OCI-LY3 (cell line): ENCODE measurements around the gene TAF8.

ENCODE experiments used
- H2AFZ ChIP-seq: fragments of 200-600, 300-600 bp; shearing (Covaris generic); 2 replicates; pipeline ENCODE4 v1.6.0; 2014; ENCODE audit warnings: antibody characterized with exemption, low read depth, low read length
- H3K27ac ChIP-seq: fragments of 200-600, 300-600 bp; sonication (generic); 2 replicates; pipeline ENCODE4 v1.5.1; 2014; ENCODE audit warnings: mild to moderate bottlenecking, low read length, moderate library complexity, mixed read lengths
- H3K27me3 ChIP-seq: fragments of 200-600, 300-600 bp; sonication (generic); 2 replicates; pipeline ENCODE4 v1.6.1; 2014; ENCODE audit warnings: low read depth, low read length, mixed read lengths
- H3K36me3 ChIP-seq: fragments of 200-600, 300-600 bp; sonication (generic); replicated peaks from 2 replicates; pipeline ENCODE3; 2014; ENCODE audit warnings: low read depth, low read length, mixed read lengths
- H3K4me1 ChIP-seq: fragments of 300-600, 200-600 bp; sonication (generic); 2 replicates; pipeline ENCODE4 v1.6.1; 2014; ENCODE audit warnings: low read length, mixed read lengths
- H3K4me2 ChIP-seq: fragments of 200-600, 300-600 bp; sonication (generic); 2 replicates; pipeline ENCODE4 v1.6.1; 2014; ENCODE audit warnings: low read length, mixed read lengths
- H3K4me3 ChIP-seq: fragments of 300-600, 200-600 bp; sonication (generic); 2 replicates; pipeline ENCODE4 v1.5.1; 2014; ENCODE audit warnings: antibody characterized with exemption, mild to moderate bottlenecking, low read length, moderate library complexity
- H3K79me2 ChIP-seq: fragments of 300-600, 200-600 bp; shearing (Covaris generic); 2 replicates; pipeline ENCODE4 v1.6.1; 2014; ENCODE audit warnings: mild to moderate bottlenecking, low read length, mixed read lengths
- H3K9ac ChIP-seq: fragments of 300-600, 200-600 bp; shearing (Covaris generic); 2 replicates; pipeline ENCODE4 v1.6.0; 2014; ENCODE audit warnings: mild to moderate bottlenecking, low read length, moderate library complexity
- H3K9me3 ChIP-seq: fragments of 200-600, 300-600 bp; shearing (Covaris generic); 2 replicates; pipeline ENCODE4 v1.6.1; 2014; ENCODE audit warnings: low read length, mixed read lengths; ENCODE audit not compliant: insufficient read depth
- H4K20me1 ChIP-seq: fragments of 200-600, 300-600 bp; sonication (generic); 2 replicates; pipeline ENCODE4 v1.6.1; 2016; ENCODE audit warnings: low read length, mixed read lengths; ENCODE audit not compliant: insufficient read depth
- CTCF ChIP-seq: fragments of 200-600, 300-600 bp; sonication (generic); IDR thresholded peaks from 2 replicates; pipeline ENCODE4 v1.5.1; 2014; ENCODE audit warnings: antibody characterized with exemption, low read length, low read depth
- EZH2phosphoT487 ChIP-seq: fragments of 200-600 bp; shearing (Covaris generic); IDR thresholded peaks from 2 replicates; pipeline ENCODE4 v1.6.1; 2018; ENCODE audit warnings: antibody characterized with exemption, mixed run types, low read depth

Gene TAF8

GRCh38 chr6:42013134-42013516, 37.2 kb upstream of the TAF8 start:
- no peaks in the 10 kb centered on the region for H4K20me1 ChIP-seq
- H2AFZ ChIP-seq, result no peak overlapping the region
- H3K4me1 ChIP-seq, result peaks cover 14% of the 10 kb centered on the region

DNA sequence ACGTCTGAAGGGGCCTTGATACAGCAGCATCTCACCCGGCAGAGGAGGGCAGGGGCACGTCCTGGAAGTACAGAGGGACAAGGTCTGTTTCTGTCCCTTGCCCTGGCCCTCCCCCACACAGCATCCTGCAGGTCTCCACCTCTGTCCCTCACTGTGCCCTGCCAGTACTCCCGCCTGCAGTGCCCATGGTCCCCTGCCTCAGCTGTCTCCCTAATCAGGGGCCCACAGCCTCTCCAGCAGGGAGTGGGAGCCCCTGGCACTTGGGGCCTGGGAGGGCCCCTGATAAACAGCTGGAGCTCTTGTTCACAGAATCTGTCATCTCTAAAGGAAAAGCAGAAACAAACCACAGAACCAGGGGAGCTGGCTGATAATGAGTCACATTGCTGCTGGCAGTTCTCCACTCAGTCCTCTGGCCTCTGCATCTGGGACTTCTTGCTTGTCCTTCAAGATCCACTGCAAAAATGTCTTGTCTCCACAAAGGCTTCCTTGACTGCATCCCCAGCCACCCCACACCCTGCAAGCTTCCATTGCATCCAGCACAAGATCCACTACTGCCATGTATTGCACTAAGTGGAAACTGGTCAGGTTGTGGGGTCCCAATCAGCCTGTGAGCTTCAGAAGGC, 33.2 kb upstream of the TAF8 start:
- no peaks in the 10 kb centered on the region for H4K20me1 ChIP-seq
- no peaks in the 10 kb centered on the region for H3K36me3 ChIP-seq
- no peak overlapping the region for H2AFZ ChIP-seq
- H3K79me2 ChIP-seq, result no peaks in the 10 kb centered on the region
- no peak overlapping the region for H3K4me3 ChIP-seq
- no peak overlapping the region for H3K9ac ChIP-seq
- H3K27ac ChIP-seq, result no peak overlapping the region
- H3K9me3 ChIP-seq, result no peaks in the 10 kb centered on the region
- TF ChIP-seq CTCF (no peak), EZH2phosphoT487 (no peak)
- H3K4me1 ChIP-seq, result peaks cover 6% of the 10 kb centered on the region; the same call in 1 of the 2 replicates
- no peaks in the 10 kb centered on the region for H3K27me3 ChIP-seq
- H3K4me2 ChIP-seq, result no peak overlapping the region

More at GRCh38 chr6:42013134-42013516, 37.2 kb upstream of the TAF8 start:
- H3K79me2 ChIP-seq, result no peaks in the 10 kb centered on the region
- no peak for TF ChIP-seq EZH2phosphoT487
- TF ChIP-seq CTCF, result no peak
- H3K36me3 ChIP-seq, result no peaks in the 10 kb centered on the region
- no peak overlapping the region for H3K27ac ChIP-seq
- no peaks in the 10 kb centered on the region for H3K27me3 ChIP-seq
- no peaks in the 10 kb centered on the region for H3K9me3 ChIP-seq
- H3K4me2 ChIP-seq, result no peak overlapping the region
- no peak overlapping the region for H3K9ac ChIP-seq
- no peak overlapping the region for H3K4me3 ChIP-seq

- no peaks in the 10 kb centered on the region for H3K79me2 ChIP-seq
- H3K27ac ChIP-seq, result no peak overlapping the region
- no peak overlapping the region for H3K9ac ChIP-seq
- no peak for TF ChIP-seq EZH2phosphoT487
- TF ChIP-seq CTCF, result no peak
- no peaks in the 10 kb centered on the region for H3K36me3 ChIP-seq
- H4K20me1 ChIP-seq, result no peaks in the 10 kb centered on the region
- H3K9me3 ChIP-seq, result no peaks in the 10 kb centered on the region
- no peak overlapping the region for H2AFZ ChIP-seq
- H3K4me1 ChIP-seq, result peaks cover 23% of the 10 kb centered on the region
- H3K4me3 ChIP-seq, result no peak overlapping the region
- no peaks in the 10 kb centered on the region for H3K27me3 ChIP-seq
- H3K4me2 ChIP-seq, result no peak overlapping the region
Measured at GRCh38 chr6:42020967-42021366, 29.4 kb upstream of the TAF8 start.

DNA sequence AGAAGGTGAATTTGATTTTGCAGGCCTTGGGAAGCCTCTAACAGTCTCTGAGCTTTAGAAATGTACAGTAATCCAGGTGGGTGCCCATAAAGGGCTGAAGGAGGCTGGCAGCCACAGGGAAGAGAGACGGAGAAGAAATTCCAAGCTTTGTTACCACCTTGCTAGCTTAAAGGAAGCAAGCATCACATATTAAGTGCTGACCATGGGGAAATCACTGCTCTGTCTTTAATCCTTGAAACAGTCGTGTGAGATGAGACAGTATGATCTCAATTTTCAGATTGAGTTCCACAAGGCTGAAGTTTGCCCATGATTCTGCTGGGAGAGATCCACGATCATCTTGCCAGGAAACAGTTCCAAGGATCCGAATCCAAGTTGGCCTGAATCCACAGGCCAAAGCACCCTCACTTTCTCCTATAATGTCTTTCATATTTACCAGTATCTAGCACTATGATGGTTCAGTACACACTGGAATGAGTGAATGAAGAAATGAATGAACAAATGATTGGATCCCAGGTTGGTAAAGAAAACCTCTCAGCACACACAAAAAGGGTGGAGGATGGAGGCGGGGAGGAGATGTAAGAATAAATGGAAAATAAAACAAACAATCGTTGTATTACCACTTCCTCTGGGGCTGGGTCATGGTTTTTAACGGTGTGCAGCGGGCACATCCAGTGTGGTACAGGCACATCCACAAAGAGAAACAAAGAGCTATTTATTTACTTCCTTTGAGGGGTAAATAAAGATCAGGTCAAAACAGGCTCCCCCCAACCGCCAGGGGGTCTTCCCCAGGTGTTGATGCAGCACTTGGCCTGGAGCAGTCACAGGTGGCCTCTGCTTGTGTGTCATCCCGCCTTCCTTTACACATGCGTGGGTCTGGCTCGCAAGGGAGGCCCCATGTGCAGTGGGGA, 28.2 kb upstream of the TAF8 start:
- H3K36me3 ChIP-seq, result no peaks in the 10 kb centered on the region
- H3K9ac ChIP-seq, result no peak overlapping the region
- TF ChIP-seq EZH2phosphoT487 (no peak), CTCF (no peak)
- H3K27me3 ChIP-seq, result no peaks in the 10 kb centered on the region
- H3K27ac ChIP-seq, result no peak overlapping the region
- H3K79me2 ChIP-seq, result no peaks in the 10 kb centered on the region
- peaks cover 24% of the 10 kb centered on the region for H3K4me1 ChIP-seq
- no peak overlapping the region for H3K4me2 ChIP-seq
- H4K20me1 ChIP-seq, result no peaks in the 10 kb centered on the region
- H2AFZ ChIP-seq, result no peak overlapping the region
- H3K9me3 ChIP-seq, result no peaks in the 10 kb centered on the region
- no peak overlapping the region for H3K4me3 ChIP-seq
